ENCODE measurements around the gene UGGT1. TPM values are rescaled to one million over a fixed set of nuclear protein-coding genes. Genes with fewer than 3 reads are reported as not detected.

Gene UGGT1
- total RNA-seq (10 to 100 TPM; 22.3 to 44.0 (median 28.8) TPM), polyA plus RNA-seq (10 to 100 TPM in 1 of 2 donors, 1 to 10 TPM in 1; 6.5 to 11.7 TPM)
- long read RNA-seq, donor 1, full-length matches to known transcripts = 3 of 9 reads
- long read RNA-seq, donor 1, partial matches to known transcripts = 4 of 9 reads
- long read RNA-seq, donor 1, other reads (novel, unspliced or antisense) = 2 of 9 reads
- long read RNA-seq, donor 2, full-length matches to known transcripts = 1 of 6 reads
- long read RNA-seq, donor 2, partial matches to known transcripts = 0 of 6 reads
- long read RNA-seq, donor 2, other reads (novel, unspliced or antisense) = 5 of 6 reads
- long read RNA-seq, donor 3, full-length matches to known transcripts = 4 of 26 reads
- long read RNA-seq, donor 3, partial matches to known transcripts = 14 of 26 reads
- long read RNA-seq, donor 3, other reads (novel, unspliced or antisense) = 8 of 26 reads

DNA sequence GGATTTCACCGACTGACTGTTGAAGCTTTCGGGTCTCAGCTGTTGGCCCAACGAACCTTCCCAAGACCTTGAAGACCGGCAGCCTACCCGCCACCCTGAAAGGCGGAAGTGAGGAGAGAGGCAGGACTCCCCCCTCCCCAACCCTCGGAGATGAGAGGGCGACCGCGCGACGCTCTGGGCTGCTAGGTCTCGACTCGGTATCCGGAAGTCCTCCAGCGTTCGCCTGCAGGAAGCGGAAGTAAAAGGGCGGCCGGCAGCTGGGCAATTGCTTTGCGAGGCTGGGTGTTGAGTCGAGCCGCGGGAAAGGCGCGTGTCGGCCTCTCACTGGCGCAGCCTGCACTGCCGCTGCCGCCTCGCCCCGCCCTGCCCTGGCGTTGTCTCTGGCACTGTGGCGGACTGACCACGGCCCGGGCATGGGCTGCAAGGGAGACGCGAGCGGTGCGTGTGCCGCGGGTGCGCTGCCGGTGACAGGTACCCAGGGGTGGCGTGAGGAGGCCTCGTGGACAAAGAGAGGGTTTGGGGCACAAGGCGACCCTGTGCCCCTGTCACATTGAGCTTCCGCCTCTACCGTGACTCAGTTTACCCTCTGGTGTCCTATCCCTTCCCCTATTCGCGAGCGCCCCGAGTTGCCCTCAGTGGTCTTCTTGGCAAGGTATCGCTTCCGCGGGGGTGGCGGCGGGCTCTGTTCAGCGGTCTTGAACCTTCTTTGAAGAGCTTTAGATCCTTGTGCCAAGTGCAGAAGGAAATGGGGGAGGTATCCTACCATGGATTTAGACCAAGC is at the start of gene UGGT1:
UGGT1 (plus strand) TSS at position 256 of the 781 bp plus-strand sequence; CDS start at position 414, 158 bp downstream.
- TF ChIP-seq CTCF (IDR thresholded peaks at IDR 0.05) = no peak
- peaks cover 0 to 9% (median 0%) of the 10 kb centered on the region in 9 donors for H3K36me3 ChIP-seq
- DNase-seq (peak; percentile 92 to 95), ATAC-seq (peak; percentile 99 to 100 (median 100))
- peak within 1 kb of the TSS; percentile 68 to 99 (median 82) for H3K4me3 ChIP-seq
- peak within 1 kb of the TSS; percentile 67 to 92 (median 88) for H3K27ac ChIP-seq
- intact Hi-C loops (cut with DNase I) = loop anchor here in 7 of 10 donors (1.0 to 10.0 kb wide), 4 partner anchors 63 to 209 kb away; partner anchors contain the start of genes SAP130 (in 6 of the 7) and AMMECR1L (in 1 of the 7)
- peaks cover 0 to 39% (median 25%) of the 10 kb centered on the region in 9 donors for H3K4me1 ChIP-seq
- no peaks in the 10 kb centered on the region for H3K9me3 ChIP-seq
- 0 to 1% methylated on average over 52 to 59 of the region's 59 CpGs for WGBS, 2 donors
- H3K27me3 ChIP-seq = no peaks in the 10 kb centered on the region

DNA sequence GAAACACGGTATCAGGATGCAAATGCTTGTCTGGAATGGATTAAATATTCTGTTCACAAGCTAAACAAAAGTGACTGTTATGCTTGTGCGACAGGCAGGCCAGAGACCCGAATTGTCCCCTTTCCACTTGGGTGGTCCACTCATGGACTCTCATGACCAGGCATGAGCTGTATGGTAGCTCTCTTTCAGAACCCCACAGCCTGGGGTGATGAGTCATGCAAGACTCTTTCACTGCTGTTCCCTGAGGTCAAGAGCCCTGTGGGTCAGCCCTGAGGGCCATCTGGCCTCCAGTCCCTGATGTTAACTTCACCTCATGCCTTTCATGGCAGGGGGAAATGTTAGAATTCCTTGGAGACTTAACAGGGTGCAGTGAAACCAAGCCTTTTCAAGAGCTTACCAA is 49.4 kb upstream of the UGGT1 start:
- ATAC-seq (no peak), DNase-seq (no peak)
- H3K4me1 ChIP-seq = no peaks in the 10 kb centered on the region
- WGBS, 2 donors = 78 to 81% methylated on average over 3 of the region's 3 CpGs
- H3K27ac ChIP-seq = no peak overlapping the region
- no peak for TF ChIP-seq CTCF (IDR thresholded peaks at IDR 0.05)
- H3K4me3 ChIP-seq = no peak overlapping the region
- H3K36me3 ChIP-seq = no peaks in the 10 kb centered on the region
- intact Hi-C loops (cut with DNase I) = no loop called here
- H3K9me3 ChIP-seq = peaks cover 0 to 53% (median 29%) of the 10 kb centered on the region in 11 donors
- H3K27me3 ChIP-seq = peaks cover 0 to 5% (median 0%) of the 10 kb centered on the region in 7 donors

- Histone ChIP-seq H3K4me1 (no peaks in the 10 kb centered on the region), H3K4me3 (no peak overlapping the region), H3K9me3 (peaks cover 0 to 42% (median 15%) of the 10 kb centered on the region in 11 donors), H3K27ac (no peak overlapping the region), H3K36me3 (no peaks in the 10 kb centered on the region), H3K27me3 (peaks cover 0 to 5% (median 0%) of the 10 kb centered on the region in 7 donors)
- TF ChIP-seq CTCF (IDR thresholded peaks at IDR 0.05) = no peak
- ATAC-seq (no peak), DNase-seq (no peak)
- 85 to 92% methylated on average over 3 of the region's 3 CpGs for WGBS, 2 donors
- intact Hi-C loops (cut with DNase I) = no loop called here
These were observed 48.0 kb upstream of the UGGT1 start for GRCh38 chr2:128043041-128043440.

DNA sequence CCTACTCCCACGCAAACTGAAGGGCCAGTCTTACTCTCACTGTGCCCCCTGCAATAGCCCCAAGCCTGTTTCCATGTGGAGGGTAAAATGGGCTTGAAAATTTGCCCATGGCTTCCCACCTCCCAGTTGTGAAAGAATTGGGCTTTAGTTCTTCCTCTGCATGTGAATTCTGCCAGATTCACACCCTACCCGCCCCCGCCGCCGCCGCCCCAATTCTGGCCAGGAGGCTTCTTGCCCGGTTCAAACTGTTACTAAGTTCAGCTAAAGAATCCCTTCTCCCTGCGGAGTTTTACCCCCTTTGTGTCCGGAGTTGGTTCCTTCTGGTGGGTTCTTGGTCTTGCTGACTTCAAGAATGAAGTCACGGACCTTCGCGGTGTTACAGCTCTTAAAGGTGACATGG is 37.7 kb upstream of the UGGT1 start:
- peaks cover 0 to 9% (median 0%) of the 10 kb centered on the region in 7 donors for H3K27me3 ChIP-seq
- no peak for DNase-seq
- WGBS, 2 donors = 91 to 97% methylated on average over 12 of the region's 12 CpGs
- no peak for ATAC-seq
- peaks cover 0 to 19% (median 3%) of the 10 kb centered on the region in 11 donors for H3K9me3 ChIP-seq
- TF ChIP-seq CTCF (IDR thresholded peaks at IDR 0.05) = no peak
- no peak overlapping the region for H3K4me3 ChIP-seq
- H3K27ac ChIP-seq = no peak overlapping the region
- intact Hi-C loops (cut with DNase I) = no loop called here
- H3K36me3 ChIP-seq = no peaks in the 10 kb centered on the region
- no peaks in the 10 kb centered on the region for H3K4me1 ChIP-seq

Measured in heart right ventricle (tissue), 16 donors.